Measurements from ENCODE around the gene CACNA2D4.

The CACNA2D4 gene

GRCh38 chr12:1816730-1817348 lies 101.6 kb downstream of the CACNA2D4 start:
- TF ChIP-seq FOXK2 (IDR thresholded peaks at IDR 0.05) (no peak), FOXA1 (IDR thresholded peaks at IDR 0.05) (no peak), L3MBTL2 (conservative IDR thresholded peaks at IDR 0.05) (no peak), HDGF (IDR thresholded peaks at IDR 0.05; ENCODE audit: borderline replicate concordance) (no peak), LEF1 (IDR thresholded peaks at IDR 0.05; ENCODE audit: borderline replicate concordance) (no peak), FOXM1 (IDR thresholded peaks at IDR 0.05; ENCODE audit: borderline replicate concordance) (no peak), SUZ12 (IDR thresholded peaks at IDR 0.05) (no peak)
- TF ChIP-seq, protein P1, sequence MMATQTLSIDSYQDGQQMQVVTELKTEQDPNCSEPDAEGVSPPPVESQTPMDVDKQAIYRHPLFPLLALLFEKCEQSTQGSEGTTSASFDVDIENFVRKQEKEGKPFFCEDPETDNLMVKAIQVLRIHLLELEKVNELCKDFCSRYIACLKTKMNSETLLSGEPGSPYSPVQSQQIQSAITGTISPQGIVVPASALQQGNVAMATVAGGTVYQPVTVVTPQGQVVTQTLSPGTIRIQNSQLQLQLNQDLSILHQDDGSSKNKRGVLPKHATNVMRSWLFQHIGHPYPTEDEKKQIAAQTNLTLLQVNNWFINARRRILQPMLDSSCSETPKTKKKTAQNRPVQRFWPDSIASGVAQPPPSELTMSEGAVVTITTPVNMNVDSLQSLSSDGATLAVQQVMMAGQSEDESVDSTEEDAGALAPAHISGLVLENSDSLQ (IDR thresholded peaks at IDR 0.05): no peak
- no peak for DNase-seq (ENCODE audit: extremely low spot score)
- ChIA-PET POLR2A (interaction anchor here (1.3 kb wide), 1 partner anchor 13 kb away, joined by 4 read pairs; no protein-coding TSS in a partner anchor), CTCF (interaction anchor here (0.7 kb wide), 1 partner anchor 59 kb away, joined by 3 read pairs; no protein-coding TSS in a partner anchor)

DNA sequence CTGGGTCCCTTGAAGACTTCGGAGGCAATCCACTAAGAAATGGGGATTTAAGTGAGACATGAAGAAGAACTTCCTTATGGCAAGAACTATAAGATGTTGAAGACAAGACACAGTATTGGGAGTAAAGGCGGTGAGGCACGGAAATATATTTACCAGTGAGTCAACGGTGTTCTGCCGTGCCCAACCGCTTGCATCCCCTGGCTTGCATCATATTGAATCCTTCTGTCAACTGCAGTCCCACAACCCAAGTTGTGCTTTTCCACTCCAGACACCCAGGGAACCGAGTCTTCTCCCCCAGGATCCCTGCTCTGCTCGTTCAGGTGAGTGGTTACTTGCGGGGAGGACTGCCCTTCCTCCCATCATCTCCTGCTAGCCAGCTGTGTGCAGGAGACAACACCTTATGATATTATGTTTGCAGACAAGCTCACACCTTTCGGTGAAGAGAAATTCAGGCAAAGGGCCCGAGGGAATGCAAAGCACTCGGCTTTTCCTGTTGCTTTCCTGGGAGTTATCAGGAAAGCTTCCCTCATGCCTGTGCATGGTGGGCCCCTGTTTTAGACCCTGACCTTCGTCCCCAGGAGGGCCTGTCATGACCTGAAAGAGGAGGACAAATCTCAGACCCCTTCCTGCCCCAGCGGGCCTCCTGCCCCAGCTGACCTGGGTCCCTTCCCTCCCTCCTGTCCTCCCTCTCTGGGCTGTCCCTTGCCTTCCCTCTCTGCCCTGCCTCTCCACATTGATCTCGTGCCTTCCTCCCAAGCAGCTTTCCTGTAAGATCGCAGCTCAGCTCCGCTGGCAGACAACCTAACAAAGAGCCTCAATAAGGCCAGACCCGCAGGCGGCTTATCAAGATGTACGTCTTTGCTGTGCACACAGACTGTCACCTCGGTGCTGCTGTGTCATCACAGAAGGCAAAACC lies 102.4 kb downstream of the CACNA2D4 start:
- CTCF ChIA-PET: no interaction called here
- DNase-seq (ENCODE audit: extremely low spot score): no peak
- POLR2A ChIA-PET: interaction anchor here (1.3 kb wide), 2 partner anchors 9 to 12 kb away, joined by 3 to 4 read pairs; no protein-coding TSS in a partner anchor
- TF ChIP-seq NFRKB (IDR thresholded peaks at IDR 0.05) (no peak), FOXA1 (IDR thresholded peaks at IDR 0.05) (no peak), FOXM1 (IDR thresholded peaks at IDR 0.05; ENCODE audit: borderline replicate concordance) (no peak), BHLHE40 (IDR thresholded peaks at IDR 0.05; ENCODE audit: borderline replicate concordance) (no peak), SUZ12 (IDR thresholded peaks at IDR 0.05) (no peak), SP1 (IDR thresholded peaks at IDR 0.05) (no peak), HDGF (IDR thresholded peaks at IDR 0.05; ENCODE audit: borderline replicate concordance) (no peak), LEF1 (IDR thresholded peaks at IDR 0.05; ENCODE audit: borderline replicate concordance) (no peak), CTBP1 (IDR thresholded peaks at IDR 0.05; ENCODE audit: borderline replicate concordance) (no peak), ZNF384 (IDR thresholded peaks at IDR 0.05) (no peak), ELF4 (IDR thresholded peaks at IDR 0.05) (no peak), L3MBTL2 (conservative IDR thresholded peaks at IDR 0.05) (no peak), FOXK2 (IDR thresholded peaks at IDR 0.05) (no peak), TARDBP (IDR thresholded peaks at IDR 0.05) (no peak), ARNT (IDR thresholded peaks at IDR 0.05) (no peak)
- TF ChIP-seq, protein P1 (IDR thresholded peaks at IDR 0.05): no peak

DNA sequence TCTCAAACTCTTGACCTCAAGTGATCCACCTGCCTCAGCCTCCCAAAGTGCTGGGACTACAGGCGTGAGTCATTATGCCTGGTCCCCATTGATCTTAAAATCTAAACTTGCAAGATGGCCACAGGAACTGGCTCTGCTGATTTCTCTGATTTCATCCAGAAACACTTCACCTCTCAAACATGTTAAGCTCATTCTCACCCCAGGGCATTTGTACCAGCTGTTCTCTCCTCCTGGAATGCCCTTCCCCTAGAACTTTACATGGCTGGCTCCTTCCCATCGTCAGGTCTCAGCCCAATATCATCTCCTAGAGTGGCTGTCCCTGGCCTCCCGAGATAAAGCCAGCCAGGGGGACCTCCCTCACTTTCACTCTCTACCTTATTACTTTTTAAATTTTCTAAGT lies 103.3 kb downstream of the CACNA2D4 start:
- ChIA-PET CTCF (interaction anchor here (0.9 kb wide), 1 partner anchor 125 kb away, joined by 3 read pairs; no protein-coding TSS in a partner anchor), POLR2A (interaction anchor here (1.3 kb wide), 1 partner anchor 8 kb away, joined by 3 read pairs; no protein-coding TSS in a partner anchor)
- DNase-seq (ENCODE audit: extremely low spot score): no peak
- TF ChIP-seq TARDBP (IDR thresholded peaks at IDR 0.05) (no peak), FOXM1 (IDR thresholded peaks at IDR 0.05; ENCODE audit: borderline replicate concordance) (no peak), SUZ12 (IDR thresholded peaks at IDR 0.05) (no peak), ZNF384 (IDR thresholded peaks at IDR 0.05) (no peak), NFRKB (IDR thresholded peaks at IDR 0.05) (no peak), FOXA1 (IDR thresholded peaks at IDR 0.05) (no peak), ARNT (IDR thresholded peaks at IDR 0.05) (no peak), ELF4 (IDR thresholded peaks at IDR 0.05) (no peak), HDGF (IDR thresholded peaks at IDR 0.05; ENCODE audit: borderline replicate concordance) (no peak), CTBP1 (IDR thresholded peaks at IDR 0.05; ENCODE audit: borderline replicate concordance) (no peak)

DNA sequence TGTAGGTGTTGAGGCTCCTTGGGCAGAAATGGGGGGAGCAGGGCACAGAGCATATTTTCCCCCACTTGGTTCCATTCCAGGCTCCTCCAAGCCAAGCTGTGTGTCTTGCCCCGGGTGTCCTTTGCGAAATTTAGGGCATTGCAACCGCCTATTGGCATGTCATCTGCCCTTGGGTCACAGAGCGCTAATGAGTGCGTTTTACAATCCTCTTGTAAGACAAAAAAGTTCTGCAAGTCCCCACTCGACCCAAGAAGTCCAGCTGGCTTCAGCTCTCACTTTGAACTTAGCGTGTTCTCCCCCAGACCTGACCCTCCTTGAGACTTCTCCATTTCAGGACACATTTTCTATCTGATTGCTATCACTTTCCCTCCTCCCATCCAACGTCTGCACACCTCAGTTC lies 104.2 kb downstream of the CACNA2D4 start:
- TF ChIP-seq L3MBTL2 (conservative IDR thresholded peaks at IDR 0.05) (no peak), ARNT (IDR thresholded peaks at IDR 0.05) (no peak), SP1 (IDR thresholded peaks at IDR 0.05) (no peak), NFRKB (IDR thresholded peaks at IDR 0.05) (no peak), ZNF384 (IDR thresholded peaks at IDR 0.05) (no peak)
- CTCF ChIA-PET: interaction anchor here (0.9 kb wide), 1 partner anchor 126 kb away, joined by 3 read pairs; no protein-coding TSS in a partner anchor
- DNase-seq (ENCODE audit: extremely low spot score): no peak
- POLR2A ChIA-PET: no interaction called here

GRCh38 chr12:1812650-1813302 lies 105.7 kb downstream of the CACNA2D4 start:
- CTCF ChIA-PET: no interaction called here
- TF ChIP-seq SP1 (IDR thresholded peaks at IDR 0.05): no peak
- no peak for TF ChIP-seq ZNF384 (IDR thresholded peaks at IDR 0.05)
- no peak for DNase-seq (ENCODE audit: extremely low spot score)
- POLR2A ChIA-PET: no interaction called here

DNA sequence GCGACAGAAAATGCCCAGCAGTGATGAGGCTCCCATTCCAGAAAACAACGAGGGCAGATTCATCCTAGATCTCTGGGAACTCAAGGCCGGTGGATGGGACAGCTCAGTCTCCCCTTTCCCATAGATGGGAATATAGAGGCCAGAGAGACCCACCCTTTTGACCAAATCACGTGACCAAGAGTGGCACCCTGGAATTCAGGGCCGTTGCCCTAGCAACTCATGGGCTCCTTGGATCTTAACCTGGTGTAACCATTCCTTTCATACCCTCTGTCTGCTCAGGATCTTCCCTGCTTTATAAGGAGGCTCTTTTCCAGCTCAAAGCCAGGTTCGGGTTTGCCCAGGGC lies 106.5 kb downstream of the CACNA2D4 start:
- POLR2A ChIA-PET: no interaction called here
- CTCF ChIA-PET: no interaction called here
- no peak for DNase-seq (ENCODE audit: extremely low spot score)
- TF ChIP-seq HDGF (IDR thresholded peaks at IDR 0.05; ENCODE audit: borderline replicate concordance): no peak
- no peak for TF ChIP-seq CTBP1 (IDR thresholded peaks at IDR 0.05; ENCODE audit: borderline replicate concordance)

Data from HEK293T (cell line).